Effector CD4-positive, alpha-beta T cell (primary cell): ENCODE measurements around the gene ATXN1.
"Not testable (repeated sequence)": the region's sequence is repeated elsewhere in the genome, so short reads cannot be mapped to it uniquely, and the experiment has no call there.

Experiments used
- DNase-seq: peaks from one replicate; pipeline ENCODE4 v3.0.0-alpha.2; 2020

Gene ATXN1

DNA sequence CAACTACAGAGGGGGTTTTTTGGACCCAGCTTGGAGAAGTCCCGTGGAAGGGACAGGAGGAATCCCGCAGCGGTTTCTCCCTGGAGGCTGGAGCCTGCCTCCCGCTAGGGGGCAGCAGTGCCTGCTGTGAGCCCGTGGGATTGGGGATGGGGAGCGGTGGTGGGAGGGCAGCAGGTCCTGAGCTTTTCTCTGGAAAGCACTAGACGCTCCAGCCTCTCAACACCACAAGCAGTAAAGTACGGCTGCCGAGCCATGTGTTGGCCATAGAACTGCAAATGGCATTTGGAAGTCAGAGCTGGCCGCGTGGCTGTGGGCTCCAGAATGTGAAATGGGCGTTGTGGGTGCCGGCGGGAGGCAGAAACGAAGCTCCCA lies 475.1 kb downstream of the ATXN1 start:
- DNase-seq: no peak

DNA sequence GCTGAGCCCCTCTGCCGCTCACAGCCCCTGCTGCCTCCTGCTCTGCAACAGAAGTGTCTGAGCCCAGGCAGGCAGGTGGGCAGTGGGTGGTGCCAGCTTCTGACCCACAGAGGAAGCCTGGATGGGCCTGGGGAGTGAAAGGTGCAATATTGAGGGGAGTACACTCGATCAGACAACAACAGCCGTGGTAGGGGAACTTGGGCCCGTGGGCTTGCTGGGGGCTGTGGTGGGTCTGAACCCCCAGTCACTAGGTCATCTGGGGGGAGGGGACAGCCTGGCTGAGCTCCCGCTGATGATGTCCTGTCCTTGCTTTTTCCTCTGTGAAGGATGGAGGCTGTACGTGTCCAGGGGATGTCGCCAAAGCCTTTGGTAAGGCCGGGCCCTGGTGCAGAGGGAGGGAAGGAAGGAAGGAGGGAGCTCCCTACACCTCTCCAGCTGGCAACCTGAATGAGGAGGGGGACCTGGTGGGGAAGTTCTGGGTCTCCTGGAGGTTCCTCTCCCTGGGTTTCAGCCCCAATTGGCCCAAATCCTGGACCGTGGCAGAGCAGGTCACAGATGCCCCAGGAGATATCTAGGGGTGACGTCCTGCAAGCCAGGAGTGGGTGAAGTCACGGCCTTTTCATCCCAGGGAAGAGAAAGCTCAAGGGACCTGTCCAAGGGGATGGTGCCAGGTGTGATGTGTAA lies 475.7 kb downstream of the ATXN1 start:
- DNase-seq: no peak

GRCh38 chr6:16284472-16284871 lies 476.8 kb downstream of the ATXN1 start:
- no peak for DNase-seq

GRCh38 chr6:16282370-16282769 lies 478.9 kb downstream of the ATXN1 start:
- no peak for DNase-seq

- DNase-seq: no peak
Measured at GRCh38 chr6:16279243-16279642, 482.0 kb downstream of the ATXN1 start.

DNA sequence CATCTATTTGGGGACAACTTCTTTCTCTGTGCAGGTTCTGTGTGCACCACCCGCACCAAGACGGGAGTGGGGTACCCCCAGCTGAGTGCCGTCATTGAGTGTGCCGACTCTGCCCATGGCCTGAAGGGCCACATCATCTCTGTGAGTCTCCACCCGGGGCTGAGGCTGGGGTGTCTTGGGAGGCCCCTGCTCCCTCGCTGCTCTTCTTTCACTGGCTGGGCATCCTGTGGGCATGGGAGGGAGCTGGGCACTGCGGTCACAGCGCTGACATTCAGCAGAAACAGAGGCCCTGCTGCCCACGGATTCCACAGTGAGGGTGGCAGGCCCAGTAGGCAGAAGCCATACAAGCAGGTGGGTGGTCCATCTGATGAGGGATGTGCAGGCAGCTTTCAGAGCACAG lies 482.5 kb downstream of the ATXN1 start:
- DNase-seq: no peak

GRCh38 chr6:16278048-16278724 lies 483.1 kb downstream of the ATXN1 start:
- no peak for DNase-seq

DNA sequence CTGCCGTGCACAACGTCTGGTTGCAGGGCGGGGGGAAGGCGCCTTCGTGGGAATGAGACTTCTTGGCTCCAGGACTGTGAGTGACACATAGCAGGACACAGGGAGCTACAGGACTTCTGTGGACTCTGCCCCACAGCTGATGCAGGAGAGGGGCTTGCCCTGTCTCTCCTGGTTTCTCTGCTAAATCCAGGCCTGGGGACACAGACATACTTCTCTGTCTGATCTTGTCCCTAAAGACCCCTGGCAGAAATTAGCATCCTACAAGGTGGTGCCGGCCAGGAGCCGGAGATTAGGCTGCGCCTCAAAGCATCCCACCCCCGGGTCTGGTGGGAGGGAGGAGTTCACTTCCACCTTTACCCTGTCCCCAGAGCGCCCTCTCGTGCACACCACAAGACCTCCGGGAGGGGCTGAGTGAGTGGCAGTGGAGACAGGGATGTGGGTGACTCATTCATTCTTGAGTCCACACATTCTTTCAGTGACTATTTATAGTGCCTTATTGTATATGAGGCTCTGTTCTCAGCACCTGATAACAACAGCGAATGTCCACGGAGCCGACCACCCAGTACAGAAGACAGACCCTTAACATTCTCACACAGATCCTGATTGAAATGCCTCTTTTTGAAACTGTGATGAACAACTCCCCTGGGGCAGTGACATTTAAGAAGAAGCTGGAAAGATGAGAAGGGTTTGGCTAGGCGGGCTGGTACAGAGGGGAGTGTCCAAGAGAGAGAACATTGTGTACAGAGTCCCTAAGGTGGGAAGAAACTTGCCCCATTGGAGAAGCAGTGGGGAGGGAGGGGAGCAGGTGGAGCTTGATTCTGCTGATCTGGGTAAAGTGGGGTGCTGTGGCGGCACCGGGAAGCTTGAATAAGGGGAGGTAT lies 483.9 kb downstream of the ATXN1 start:
- DNase-seq: no peak

- no peak for DNase-seq
Measured at GRCh38 chr6:16274885-16275589, 486.2 kb downstream of the ATXN1 start.

GRCh38 chr6:16274483-16274882 lies 486.8 kb downstream of the ATXN1 start:
- DNase-seq: no peak

DNA sequence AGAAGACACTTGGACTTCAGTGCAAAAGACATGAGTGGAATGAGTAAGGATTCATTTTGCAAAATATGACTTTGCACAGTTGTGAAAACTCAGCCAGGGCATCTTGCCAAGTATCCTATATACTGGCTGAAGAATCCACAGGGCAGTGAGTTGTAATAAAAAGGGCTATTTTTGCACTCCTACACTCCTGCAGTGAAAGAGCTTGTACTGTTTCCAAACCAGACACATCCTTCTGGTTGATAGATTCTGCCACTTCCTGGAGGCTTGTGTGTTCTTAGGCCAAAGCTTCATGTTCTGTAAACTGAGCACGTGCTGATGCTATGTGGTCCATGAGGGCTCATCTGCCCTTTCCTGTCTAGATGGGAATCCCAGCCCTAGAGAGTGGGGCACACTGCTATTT lies 488.0 kb downstream of the ATXN1 start:
- no peak for DNase-seq

DNA sequence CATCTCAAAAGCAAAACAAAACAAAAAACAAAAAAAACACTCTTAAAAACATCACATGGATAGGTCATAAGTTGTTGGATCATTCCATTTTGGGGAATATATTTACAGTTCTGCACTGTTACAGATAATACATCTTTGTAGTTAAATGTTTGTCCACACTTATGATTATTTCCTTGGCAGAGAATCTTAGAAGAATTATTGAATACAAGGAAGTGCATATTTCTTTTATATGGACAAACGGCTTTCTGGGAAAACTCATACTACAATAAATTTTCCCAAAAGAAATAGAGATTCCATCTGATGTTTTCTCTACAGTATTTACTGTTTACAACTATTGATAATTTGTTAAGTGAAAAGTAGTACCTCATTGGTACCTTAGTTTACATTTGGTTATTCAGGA lies 489.1 kb downstream of the ATXN1 start:
- no peak for DNase-seq

DNA sequence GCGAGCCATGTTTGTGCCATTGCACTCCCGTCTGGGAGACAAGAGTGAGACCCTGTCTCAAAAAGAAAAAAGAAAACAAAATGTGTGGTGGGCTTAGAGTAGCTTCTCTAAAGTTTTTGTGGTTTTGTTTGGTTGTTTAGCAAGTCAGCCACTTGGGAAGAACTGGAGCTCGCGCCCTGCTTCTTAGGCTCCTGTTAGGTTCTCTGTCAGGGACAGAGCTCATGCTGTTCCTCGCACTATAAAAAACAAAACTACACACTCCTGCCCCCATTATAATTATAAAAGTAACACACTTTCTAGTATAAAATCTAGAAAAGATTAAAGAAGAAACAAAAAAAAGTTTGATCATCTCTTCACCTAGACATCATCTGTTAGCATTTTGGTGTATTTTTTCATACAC lies 489.8 kb downstream of the ATXN1 start:
- DNase-seq: no peak

- DNase-seq: no peak
Measured at GRCh38 chr6:16270178-16270794, 491.0 kb downstream of the ATXN1 start.

- DNase-seq: not testable (repeated sequence)
Measured at GRCh38 chr6:16269442-16270070, 491.7 kb downstream of the ATXN1 start.

DNA sequence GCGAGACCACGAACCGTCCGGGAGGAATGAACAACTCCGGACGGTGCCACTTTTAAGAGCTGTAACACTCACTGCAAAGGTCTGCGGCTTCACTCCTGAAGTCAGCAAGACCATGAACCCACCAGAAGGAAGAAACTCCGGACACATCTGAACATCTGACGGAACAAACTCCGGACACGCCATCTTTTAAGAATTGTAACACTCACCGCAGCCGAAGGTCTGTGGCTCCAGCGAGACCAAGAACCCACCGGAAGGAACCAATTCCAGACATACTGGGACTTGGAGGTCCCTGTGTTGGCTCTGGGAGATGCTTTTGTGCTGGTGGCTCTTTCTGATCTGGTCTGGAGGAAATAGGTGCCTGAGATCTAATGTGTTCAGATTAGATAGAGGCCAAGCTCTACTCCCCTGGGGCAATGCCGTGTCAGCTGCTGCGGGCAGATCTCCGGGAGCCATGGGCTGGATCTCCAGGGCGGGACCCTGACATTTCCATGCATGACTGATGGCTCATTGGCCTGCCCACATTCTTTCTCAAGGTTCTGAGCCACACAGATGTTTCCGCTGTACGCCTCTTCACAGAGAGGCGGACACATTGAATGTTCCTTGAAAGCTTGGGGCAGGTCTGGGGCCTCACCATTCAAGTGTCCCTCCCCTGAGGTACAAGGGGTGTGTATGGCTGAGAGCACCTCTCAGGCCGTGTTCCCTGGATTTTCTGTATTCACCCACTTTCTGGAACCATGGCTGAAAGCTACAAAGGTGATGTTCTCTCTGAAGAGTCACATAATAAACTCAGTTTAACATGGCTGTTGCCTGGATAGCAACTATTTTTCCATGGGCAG lies 493.6 kb downstream of the ATXN1 start:
- no peak for DNase-seq

DNA sequence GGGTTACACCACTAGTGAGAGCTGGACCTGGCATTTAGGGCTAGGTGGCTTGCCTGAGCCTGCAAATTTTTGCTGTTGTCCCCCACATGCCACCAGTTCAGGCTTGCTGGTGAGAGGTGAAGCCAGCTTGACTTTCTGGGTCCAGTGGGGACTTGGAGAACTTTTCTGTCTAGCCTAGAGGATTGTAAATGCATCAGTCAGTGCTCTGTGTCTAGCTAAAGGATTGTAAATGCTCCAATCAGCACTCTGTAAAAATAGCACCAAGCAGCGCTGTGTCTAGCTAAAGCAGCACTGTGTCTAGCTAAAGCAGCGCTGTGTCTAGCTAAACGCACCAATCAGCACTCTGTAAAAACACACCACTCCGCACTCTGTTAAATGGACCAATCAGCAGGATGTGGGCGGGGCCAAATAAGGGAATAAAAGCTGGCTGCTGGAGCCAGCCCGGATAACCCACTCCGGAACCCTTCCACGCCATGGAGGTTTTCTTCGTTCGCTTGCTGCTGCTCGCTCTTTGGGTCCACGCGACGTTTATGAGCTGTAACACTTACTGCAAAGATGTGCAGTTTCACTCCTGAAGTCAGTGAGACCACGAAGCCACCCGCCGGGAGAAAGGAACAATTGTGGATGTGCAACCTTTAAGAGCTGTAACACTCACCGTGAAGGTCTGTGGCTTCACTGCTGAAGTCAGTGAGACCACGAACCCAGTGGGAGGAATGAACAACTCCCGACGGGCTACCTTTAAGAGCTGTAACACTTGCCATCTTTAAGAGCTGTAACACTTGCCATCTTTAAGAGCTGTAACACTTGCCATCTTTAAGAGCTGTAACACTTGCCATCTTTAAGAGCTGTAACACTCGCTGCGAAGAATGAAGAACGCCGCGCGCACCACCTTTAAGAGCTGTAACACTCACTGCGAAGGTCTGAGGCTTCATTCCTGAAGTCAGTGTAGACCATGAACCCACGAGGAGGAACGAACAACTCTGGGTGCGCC lies 495.6 kb downstream of the ATXN1 start:
- DNase-seq: no peak

DNA sequence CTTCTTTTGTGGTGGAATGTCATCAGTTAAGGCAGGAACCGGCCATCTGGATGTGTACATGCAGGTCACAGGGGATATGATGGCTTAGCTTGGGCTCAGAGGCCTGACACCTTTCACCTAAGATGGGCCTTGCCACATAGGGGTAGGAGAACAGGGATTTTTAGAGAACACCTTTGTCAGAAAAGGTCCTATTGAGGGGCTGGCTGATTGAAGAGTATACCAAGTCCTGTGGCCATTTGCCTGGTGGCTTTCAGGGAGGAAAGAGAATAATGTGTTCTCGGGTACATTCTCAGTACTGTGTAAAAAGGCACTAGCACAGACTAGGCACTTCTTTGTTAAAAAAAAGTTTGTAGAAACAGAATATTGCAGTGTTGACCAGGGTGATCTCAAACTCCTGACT lies 496.5 kb downstream of the ATXN1 start:
- no peak for DNase-seq

GRCh38 chr6:16263464-16264099 lies 497.7 kb downstream of the ATXN1 start:
- not testable (repeated sequence) for DNase-seq
